Keratinocyte (primary cell): ENCODE data around the gene KCNJ12. TPM values are rescaled to one million over a fixed set of nuclear protein-coding genes. Genes with fewer than 3 reads are reported as not detected.
A peak's percentile ranks its signal among the peaks of the same experiment; 100 is the strongest.
"Not testable (repeated sequence)": the region's sequence is repeated elsewhere in the genome, so short reads cannot be mapped to it uniquely, and the experiment has no call there.

ENCODE experiments used
- DNase-seq: peaks from one replicate; pipeline ENCODE4 v3.0.0-alpha.2; 2011; ENCODE audit warnings: low read depth, missing footprints, low spot score
- FAIRE-seq: peaks from 2 replicates; lab custom pipeline; 2011; peaks lifted over from hg19 to GRCh38; lab: Jason Lieb, UNC
- H2AFZ ChIP-seq: 2 replicates; pipeline ENCODE4 v1.6.0; 2012; ENCODE audit warnings: low read length, control low read depth, inconsistent platforms; ENCODE audit not compliant: control insufficient read depth
- H3K27ac ChIP-seq: 2 replicates; pipeline ENCODE4 v1.5.1; 2011; ENCODE audit warnings: low read length; ENCODE audit not compliant: control insufficient read depth, insufficient read depth
- H3K27me3 ChIP-seq: 3 replicates; pipeline ENCODE4 v1.6.0; 2011; ENCODE audit warnings: low read length; ENCODE audit not compliant: control insufficient read depth, insufficient read depth; ENCODE audit errors: extremely low read depth
- H3K36me3 ChIP-seq, 2 experiments: 2 replicates in 1 of 2; 3 replicates in 1 of 2; pipeline ENCODE4 v1.5.1; 2011; ENCODE audit warnings: low read length in 2 of 2, mild to moderate bottlenecking in 1 of 2; ENCODE audit not compliant: control insufficient read depth in 2 of 2, insufficient read depth in 2 of 2; ENCODE audit errors: extremely low read depth in 1 of 2
- H3K4me1 ChIP-seq: 3 replicates; pipeline ENCODE4 v1.5.1; 2011; ENCODE audit warnings: low read length; ENCODE audit not compliant: control insufficient read depth, insufficient read depth; ENCODE audit errors: extremely low read depth
- H3K4me2 ChIP-seq: 3 replicates; pipeline ENCODE4 v1.6.0; 2011; ENCODE audit warnings: low read depth, low read length; ENCODE audit not compliant: control insufficient read depth, insufficient read depth; ENCODE audit errors: extremely low read depth
- H3K4me3 ChIP-seq, 3 experiments: fragments of 200-600 bp in 1 of 3; sonication (generic) in 1 of 3; 2 replicates in 2 of 3; 3 replicates in 1 of 3; pipeline ENCODE4 v1.5.1; 2011 to 2016; ENCODE audit warnings: low read length in 3 of 3, mild to moderate bottlenecking in 3 of 3, control low read depth in 2 of 3, inconsistent platforms in 1 of 3, low read depth in 1 of 3, mixed read lengths in 1 of 3, mixed run types in 1 of 3, moderate library complexity in 1 of 3; ENCODE audit not compliant: control insufficient read depth in 2 of 3, insufficient read depth in 2 of 3; ENCODE audit errors: extremely low read depth in 1 of 3
- H3K79me2 ChIP-seq: 2 replicates; pipeline ENCODE4 v1.6.0; 2012; ENCODE audit warnings: low read length; ENCODE audit not compliant: control insufficient read depth, insufficient read depth
- H3K9ac ChIP-seq: 3 replicates; pipeline ENCODE4 v1.6.0; 2011; ENCODE audit warnings: low read length; ENCODE audit not compliant: control insufficient read depth, insufficient read depth; ENCODE audit errors: extremely low read depth
- H3K9me1 ChIP-seq: 3 replicates; pipeline ENCODE4 v1.6.0; 2011; ENCODE audit warnings: low read length; ENCODE audit not compliant: control insufficient read depth, insufficient read depth; ENCODE audit errors: extremely low read depth
- H3K9me3 ChIP-seq: 2 replicates; pipeline ENCODE4 v1.5.1; 2012; ENCODE audit warnings: low read depth, low read length; ENCODE audit not compliant: control insufficient read depth
- H4K20me1 ChIP-seq: 3 replicates; pipeline ENCODE4 v1.6.0; 2011; ENCODE audit warnings: low read length; ENCODE audit not compliant: control insufficient read depth, insufficient read depth; ENCODE audit errors: extremely low read depth
- EZH2 ChIP-seq: IDR thresholded peaks from one replicate; pipeline ENCODE4 v1.6.1; 2012; ENCODE audit warnings: inconsistent platforms, mild to moderate bottlenecking, low read length, moderate library complexity
- dilution Hi-C: fragments of 300-500 bp; cut with MboI; formaldehyde crosslinking; loops from one replicate; pipeline ENCODE4 v1.7.0; 2020; ENCODE audit warnings: low sequenced_read_pairs; ENCODE audit not compliant: extremely low pct_ligation_motif_present
- polyA plus RNA-seq, 5 experiments: library from polyadenylated mRNA; depleted of rRNA in 3 of 5; stranded (reverse) in 3 of 5; stranded (forward) in 1 of 5; unstranded in 1 of 5; fragments of >200 nt; gene quantifications; 1 replicate in 1 of 5; 2 replicates in 3 of 5; 3 replicates in 1 of 5; pipeline versions ENCODE4 v1.2.1 to v1.2.3, GENCODE V29; 2011 to 2012; ENCODE audit warnings: missing spikeins in 2 of 5, low read depth in 1 of 5, low replicate concordance in 1 of 5
- TF ChIP-seq, protein P1 (sequence below), 3 experiments: IDR thresholded peaks in 1 of 3; conservative IDR thresholded peaks in 1 of 3; optimal IDR thresholded peaks in 1 of 3; 2 replicates in 2 of 3; 3 replicates in 1 of 3; pipeline versions ENCODE3 to v1.5.1; 2011; ENCODE audit warnings: low read length in 3 of 3, mild to moderate bottlenecking in 3 of 3, moderate library complexity in 2 of 3, control low read depth in 1 of 3, inconsistent platforms in 1 of 3; ENCODE audit not compliant: insufficient read depth in 2 of 3; ENCODE audit errors: extremely low read depth in 1 of 3

The KCNJ12 gene
- polyA plus RNA-seq, 1 donor (not counting 4 experiments of a cell fraction or from before 2014, with no cell fraction given) = 0.04 TPM

DNA sequence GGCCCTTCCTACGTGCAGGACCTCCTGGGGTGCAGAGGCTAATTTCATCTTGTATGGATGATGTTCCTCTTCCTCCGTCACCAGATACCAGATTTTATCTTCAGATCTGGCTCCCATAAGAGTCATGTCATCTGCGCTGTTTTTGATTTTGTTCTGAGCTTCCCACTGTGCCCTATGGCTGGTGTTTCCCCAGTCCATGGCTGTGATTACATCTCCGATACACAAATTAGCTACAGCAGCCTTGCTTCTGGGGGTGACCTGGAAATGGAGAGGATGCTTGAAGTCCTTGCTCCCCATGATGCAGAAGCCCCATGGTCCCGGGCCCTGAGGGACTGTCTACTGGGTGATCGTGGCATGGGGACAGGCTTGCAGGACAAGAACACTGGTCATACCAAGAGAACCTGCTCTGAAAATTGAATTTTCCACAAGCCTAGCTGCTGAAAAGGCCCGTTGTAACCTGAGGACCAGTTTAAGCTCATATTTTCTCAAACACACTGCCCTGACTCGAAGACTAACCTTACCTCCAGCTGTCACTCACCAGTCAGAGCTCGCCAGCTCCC is 69.0 kb downstream of the KCNJ12 start:
- H2AFZ ChIP-seq = no peak overlapping the region
- H3K9me3 ChIP-seq = no peaks in the 10 kb centered on the region
- no peak overlapping the region for H3K27ac ChIP-seq
- H3K4me2 ChIP-seq = no peak overlapping the region
- dilution Hi-C loops = no loop called here
- no peak for DNase-seq
- no peaks in the 10 kb centered on the region for H3K9me1 ChIP-seq
- no peaks in the 10 kb centered on the region for H3K79me2 ChIP-seq
- H3K36me3 ChIP-seq = no peaks in the 10 kb centered on the region
- H3K4me3 ChIP-seq = no peak overlapping the region
- H3K9ac ChIP-seq = no peak overlapping the region
- no peak for TF ChIP-seq EZH2
- TF ChIP-seq, protein P1, sequence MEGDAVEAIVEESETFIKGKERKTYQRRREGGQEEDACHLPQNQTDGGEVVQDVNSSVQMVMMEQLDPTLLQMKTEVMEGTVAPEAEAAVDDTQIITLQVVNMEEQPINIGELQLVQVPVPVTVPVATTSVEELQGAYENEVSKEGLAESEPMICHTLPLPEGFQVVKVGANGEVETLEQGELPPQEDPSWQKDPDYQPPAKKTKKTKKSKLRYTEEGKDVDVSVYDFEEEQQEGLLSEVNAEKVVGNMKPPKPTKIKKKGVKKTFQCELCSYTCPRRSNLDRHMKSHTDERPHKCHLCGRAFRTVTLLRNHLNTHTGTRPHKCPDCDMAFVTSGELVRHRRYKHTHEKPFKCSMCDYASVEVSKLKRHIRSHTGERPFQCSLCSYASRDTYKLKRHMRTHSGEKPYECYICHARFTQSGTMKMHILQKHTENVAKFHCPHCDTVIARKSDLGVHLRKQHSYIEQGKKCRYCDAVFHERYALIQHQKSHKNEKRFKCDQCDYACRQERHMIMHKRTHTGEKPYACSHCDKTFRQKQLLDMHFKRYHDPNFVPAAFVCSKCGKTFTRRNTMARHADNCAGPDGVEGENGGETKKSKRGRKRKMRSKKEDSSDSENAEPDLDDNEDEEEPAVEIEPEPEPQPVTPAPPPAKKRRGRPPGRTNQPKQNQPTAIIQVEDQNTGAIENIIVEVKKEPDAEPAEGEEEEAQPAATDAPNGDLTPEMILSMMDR (optimal IDR thresholded peaks at IDR 0.05 in 1 of 3, IDR thresholded peaks at IDR 0.05 in 1 of 3, conservative IDR thresholded peaks at IDR 0.05 in 1 of 3; ENCODE audit: extremely low read depth in 1 of 3, insufficient read depth in 2 of 3, low read length in 3 of 3) = no peak
- FAIRE-seq = no peak
- H3K4me1 ChIP-seq = no peaks in the 10 kb centered on the region
- no peaks in the 10 kb centered on the region for H3K27me3 ChIP-seq
- H4K20me1 ChIP-seq = no peaks in the 10 kb centered on the region

DNA sequence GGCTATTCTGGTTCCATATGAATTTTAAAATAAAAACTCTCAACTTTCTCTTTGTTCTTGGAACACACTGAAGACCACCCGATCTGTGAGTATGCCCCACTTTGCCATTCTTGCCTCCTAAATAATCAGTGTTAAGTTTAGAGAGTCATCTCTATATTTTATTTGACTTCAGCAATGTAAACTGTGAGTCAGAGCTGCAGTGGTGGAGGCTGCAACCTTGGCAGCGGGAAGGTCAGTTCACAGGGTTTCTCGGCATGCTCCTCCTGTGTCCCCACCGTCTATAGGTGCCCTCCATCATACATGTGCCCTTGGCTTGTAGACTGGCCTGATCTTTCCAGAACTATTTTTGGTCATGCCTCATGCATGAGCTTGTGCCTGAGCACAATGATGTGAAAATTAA is 71.4 kb downstream of the KCNJ12 start:
- FAIRE-seq, H3K9me1 ChIP-seq, H3K9me3 ChIP-seq, H3K4me2 ChIP-seq, H3K4me1 ChIP-seq, H4K20me1 ChIP-seq, H3K27me3 ChIP-seq, H3K79me2 ChIP-seq, H3K27ac ChIP-seq, DNase-seq, H2AFZ ChIP-seq, H3K36me3 ChIP-seq, H3K4me3 ChIP-seq, H3K9ac ChIP-seq, dilution Hi-C loops: not testable (repeated sequence)

DNA sequence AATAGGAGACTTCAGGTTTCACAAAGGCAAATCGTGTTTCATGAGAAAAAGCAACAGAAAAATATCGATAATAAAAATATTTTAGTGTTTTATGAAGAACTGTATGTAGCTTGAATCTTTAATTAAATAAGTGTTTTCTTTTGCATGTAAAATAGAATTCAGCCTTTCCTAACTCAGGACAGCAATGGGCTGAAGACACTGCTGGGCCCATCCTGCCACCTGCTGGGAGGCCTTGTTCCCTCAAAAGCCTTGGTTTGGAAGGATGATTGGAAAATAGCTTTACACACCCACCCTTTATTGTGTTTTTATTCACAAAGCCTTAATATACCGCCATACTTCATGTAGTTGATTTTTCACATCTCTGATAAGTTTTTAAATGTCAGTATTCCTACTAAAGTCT is 73.7 kb downstream of the KCNJ12 start:
- H3K27me3 ChIP-seq, H3K4me2 ChIP-seq, H2AFZ ChIP-seq, H3K27ac ChIP-seq, dilution Hi-C loops, H3K36me3 ChIP-seq, H4K20me1 ChIP-seq, H3K79me2 ChIP-seq, DNase-seq, H3K4me1 ChIP-seq, H3K9me3 ChIP-seq, H3K9me1 ChIP-seq, H3K4me3 ChIP-seq, H3K9ac ChIP-seq: not testable (repeated sequence)
- TF ChIP-seq, protein P1 (optimal IDR thresholded peaks at IDR 0.05 in 1 of 3, IDR thresholded peaks at IDR 0.05 in 1 of 3, conservative IDR thresholded peaks at IDR 0.05 in 1 of 3; ENCODE audit: extremely low read depth in 1 of 3, insufficient read depth in 2 of 3, low read length in 3 of 3) = peak in 1 of 3 experiments; percentile 37
- FAIRE-seq = peak; percentile 57
